Left lung (tissue), 10 donors: ENCODE measurements around the gene HLX. TPM values are rescaled to one million over a fixed set of nuclear protein-coding genes. Genes with fewer than 3 reads are reported as not detected.
A peak's percentile ranks its signal among the peaks of the same experiment; 100 is the strongest.

Experiments used
- ATAC-seq: fragments of 200-7000 bp; cut with Tn5 transposase; one replicate; pipeline ENCODE4 v1.9.1; 2020; ENCODE audit warnings: moderate library complexity
- DNase-seq, 4 donors: peaks; one replicate each; pipeline ENCODE4 v3.0.0-alpha.2; 2013 to 2020
- H3K27ac ChIP-seq, 2 donors: fragments of 200-600 bp; sonication (generic) in 1 of 2; one replicate each; pipeline versions ENCODE4 v1.5.0 to v1.8.0; 2020 to 2021
- H3K27me3 ChIP-seq, 2 donors: fragments of 200-600 bp; sonication (generic) in 1 of 2; one replicate each; pipeline versions ENCODE4 v1.5.0 to v1.8.0; 2020 to 2021
- H3K36me3 ChIP-seq, 2 donors: fragments of 200-600 bp; sonication (generic) in 1 of 2; one replicate each; pipeline versions ENCODE4 v1.5.0 to v1.8.0; 2020 to 2021
- H3K4me1 ChIP-seq, 2 donors: fragments of 200-600 bp; one replicate each; pipeline ENCODE4 v1.8.0; 2021
- H3K4me3 ChIP-seq, 2 donors: fragments of 200-600 bp; sonication (generic) in 1 of 2; one replicate each; pipeline versions ENCODE4 v1.5.0 to v1.8.0; 2020 to 2021; ENCODE audit warnings: mild to moderate bottlenecking in 1 of 2
- H3K9me3 ChIP-seq, 2 donors: fragments of 200-600 bp; sonication (generic) in 1 of 2; one replicate each; pipeline versions ENCODE4 v1.5.0 to v1.8.0; 2020 to 2021
- CTCF ChIP-seq, 2 donors: fragments of 200-600 bp; sonication (generic) in 1 of 2; IDR thresholded peaks; one replicate each; pipeline versions ENCODE4 v1.5.0 to v1.8.0; 2021; ENCODE audit warnings: antibody characterized with exemption in 2 of 2
- intact Hi-C, 2 donors: fragments of 100-400 bp; cut with DNase I; formaldehyde crosslinking; loops; one replicate each; pipeline versions ENCODE4 v1.11.2 to v1.14.2; 2022
- polyA plus RNA-seq, 6 donors: library from polyadenylated mRNA; unstranded; fragments of 120-200 nt; gene quantifications; one replicate each; pipeline ENCODE4 v1.2.1, GENCODE V29; 2013; ENCODE audit not compliant: insufficient read length in 6 of 6
- total RNA-seq, 2 donors: library from RNA; stranded (reverse); fragmentation: NEBNext Ultra II Directional; extraction: Animal tissue kit (Norgen Biotek cat#: 25700); gene quantifications; one replicate each; pipeline ENCODE4 v1.2.1, GENCODE V29; 2021
- donor health status: DM: no; HTN: yes; CAD: no.
- donor health status: DM: no; HTN: no; CAD: no.

Gene HLX
- total and polyA plus RNA-seq, 8 donors: 15.4 to 68.9 (median 47.2) TPM

- Histone ChIP-seq H3K27ac (no peak overlapping the region), H3K9me3 (no peaks in the 10 kb centered on the region), H3K4me3 (no peak overlapping the region), H3K27me3 (no peaks in the 10 kb centered on the region), H3K36me3 (no peaks in the 10 kb centered on the region), H3K4me1 (no peaks in the 10 kb centered on the region)
- ATAC-seq (no peak), DNase-seq (no peak)
- no peak for TF ChIP-seq CTCF (IDR thresholded peaks at IDR 0.05)
- intact Hi-C loops: no loop called here
Observed at GRCh38 chr1:220905650-220906560, 26.7 kb downstream of the HLX start.

GRCh38 chr1:220906561-220907334, 27.5 kb downstream of the HLX start:
- DNase-seq (no peak), ATAC-seq (no peak)
- no peak overlapping the region for H3K4me3 ChIP-seq
- no peak overlapping the region for H3K27ac ChIP-seq
- intact Hi-C loops: no loop called here
- H3K9me3 ChIP-seq: no peaks in the 10 kb centered on the region
- H3K27me3 ChIP-seq: no peaks in the 10 kb centered on the region
- TF ChIP-seq CTCF (IDR thresholded peaks at IDR 0.05): no peak
- no peaks in the 10 kb centered on the region for H3K4me1 ChIP-seq
- H3K36me3 ChIP-seq: no peaks in the 10 kb centered on the region

GRCh38 chr1:220908757-220909156, 29.5 kb downstream of the HLX start:
- no peak for ATAC-seq
- H3K4me3 ChIP-seq: no peak overlapping the region

GRCh38 chr1:220910021-220910420, 30.8 kb downstream of the HLX start:
- Histone ChIP-seq H3K27ac (no peak overlapping the region), H3K4me1 (peaks cover 0 to 9% of the 10 kb centered on the region in 2 donors), H3K27me3 (no peaks in the 10 kb centered on the region), H3K9me3 (no peaks in the 10 kb centered on the region), H3K4me3 (no peak overlapping the region), H3K36me3 (no peaks in the 10 kb centered on the region)
- DNase-seq (no peak), ATAC-seq (no peak)
- no peak for TF ChIP-seq CTCF (IDR thresholded peaks at IDR 0.05)
- intact Hi-C loops: no loop called here

More at GRCh38 chr1:220908757-220909156, 29.5 kb downstream of the HLX start:
- Histone ChIP-seq H3K4me1 (no peaks in the 10 kb centered on the region), H3K27ac (no peak overlapping the region), H3K9me3 (no peaks in the 10 kb centered on the region), H3K36me3 (no peaks in the 10 kb centered on the region), H3K27me3 (no peaks in the 10 kb centered on the region)
- intact Hi-C loops: no loop called here
- no peak for DNase-seq
- peak; percentile 12 to 33 for TF ChIP-seq CTCF (IDR thresholded peaks at IDR 0.05)
